ENCODE results near the gene PDK2.

DNA sequence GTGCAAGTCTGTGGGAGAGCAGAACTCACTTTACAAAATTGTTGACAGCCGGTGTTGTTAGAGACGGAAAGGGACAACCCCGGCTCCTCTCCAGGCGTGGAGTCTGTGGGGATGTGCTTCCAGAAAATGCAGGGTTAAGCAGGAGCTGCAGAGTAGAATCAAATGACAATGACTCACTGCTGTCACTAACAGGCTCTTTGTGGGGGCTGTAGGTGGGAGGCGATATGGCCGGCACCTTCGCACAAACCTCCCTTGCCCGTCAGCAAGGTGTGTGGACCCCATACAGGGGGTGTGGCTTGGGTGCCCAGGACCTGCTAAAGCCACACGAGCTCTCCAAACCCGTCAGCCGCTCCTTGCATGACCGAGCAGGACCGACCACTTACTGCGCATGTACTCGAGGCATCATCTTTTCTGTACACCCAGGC is 5.8 kb downstream of the PDK2 start:
- TF ChIP-seq, protein P1, sequence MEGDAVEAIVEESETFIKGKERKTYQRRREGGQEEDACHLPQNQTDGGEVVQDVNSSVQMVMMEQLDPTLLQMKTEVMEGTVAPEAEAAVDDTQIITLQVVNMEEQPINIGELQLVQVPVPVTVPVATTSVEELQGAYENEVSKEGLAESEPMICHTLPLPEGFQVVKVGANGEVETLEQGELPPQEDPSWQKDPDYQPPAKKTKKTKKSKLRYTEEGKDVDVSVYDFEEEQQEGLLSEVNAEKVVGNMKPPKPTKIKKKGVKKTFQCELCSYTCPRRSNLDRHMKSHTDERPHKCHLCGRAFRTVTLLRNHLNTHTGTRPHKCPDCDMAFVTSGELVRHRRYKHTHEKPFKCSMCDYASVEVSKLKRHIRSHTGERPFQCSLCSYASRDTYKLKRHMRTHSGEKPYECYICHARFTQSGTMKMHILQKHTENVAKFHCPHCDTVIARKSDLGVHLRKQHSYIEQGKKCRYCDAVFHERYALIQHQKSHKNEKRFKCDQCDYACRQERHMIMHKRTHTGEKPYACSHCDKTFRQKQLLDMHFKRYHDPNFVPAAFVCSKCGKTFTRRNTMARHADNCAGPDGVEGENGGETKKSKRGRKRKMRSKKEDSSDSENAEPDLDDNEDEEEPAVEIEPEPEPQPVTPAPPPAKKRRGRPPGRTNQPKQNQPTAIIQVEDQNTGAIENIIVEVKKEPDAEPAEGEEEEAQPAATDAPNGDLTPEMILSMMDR (IDR thresholded peaks at IDR 0.05), result no peak
- no peak for TF ChIP-seq POLR2A (IDR thresholded peaks at IDR 0.05)
